Stomach (tissue), 4 donors: ENCODE measurements around the gene KCNIP4.

Experiments
- CTCF ChIP-seq, 7 experiments: fragments of 450-650 bp in 4 of 7; fragments of 200-600 bp in 3 of 7; sonication (generic) in 3 of 7; IDR thresholded peaks; one replicate each; pipeline ENCODE4 v1.5.1; 2016 to 2019; ENCODE audit warnings: antibody characterized with exemption in 7 of 7, control low read depth in 2 of 7, mild to moderate bottlenecking in 1 of 7
- EP300 ChIP-seq: sonication (generic); formaldehyde crosslinking; IDR thresholded peaks from one replicate; pipeline ENCODE4 v1.6.1; 2017; ENCODE audit warnings: antibody characterized with exemption
- POLR2A ChIP-seq, 4 donors: fragments of 450-650 bp; IDR thresholded peaks; one replicate each; pipeline ENCODE4 v1.6.1; 2016; ENCODE audit warnings: antibody characterized with exemption in 4 of 4, control low read depth in 2 of 4, mild to moderate bottlenecking in 1 of 4, moderate library complexity in 1 of 4
- POLR2AphosphoS5 ChIP-seq, 3 donors: sonication (generic); formaldehyde crosslinking; IDR thresholded peaks; one replicate each; pipeline ENCODE4 v1.6.1; 2016; ENCODE audit warnings: antibody characterized with exemption in 3 of 3

GRCh38 chr4:20735931-20736330, 1212.6 kb downstream of the KCNIP4 start:
- TF ChIP-seq EP300 (no peak), CTCF (IDR thresholded peaks at IDR 0.05) (no peak), POLR2AphosphoS5 (IDR thresholded peaks at IDR 0.05) (no peak), POLR2A (IDR thresholded peaks at IDR 0.05) (no peak)
